NK-92 (cell line): ENCODE data around the gene RGS17.
"Not testable (repeated sequence)": the region's sequence is repeated elsewhere in the genome, so short reads cannot be mapped to it uniquely, and the experiment has no call there.

Experiments used
- DNase-seq: peaks from one replicate; lab custom pipeline; 2025; ENCODE audit not compliant: unreplicated experiment; lab: John Stamatoyannopoulos, UW

Gene RGS17

DNA sequence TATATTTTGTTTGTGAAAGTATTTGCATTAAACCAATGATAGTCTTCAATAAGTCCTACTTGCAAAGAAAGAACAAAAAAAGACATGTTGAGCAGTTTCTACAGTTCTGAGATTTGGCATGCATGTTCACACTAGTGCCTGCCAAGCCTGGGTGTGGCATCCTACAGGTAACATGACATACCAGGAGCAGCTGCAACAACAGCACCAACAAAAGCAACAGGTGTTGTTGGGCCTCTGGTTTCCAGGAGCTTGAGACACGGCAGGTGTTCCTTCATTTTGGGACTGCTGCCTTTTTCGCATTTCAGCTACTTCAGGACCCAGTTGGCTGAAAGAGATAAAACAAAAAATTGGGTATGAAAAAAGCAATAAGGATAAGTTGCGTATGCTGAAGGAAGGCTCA, 87.4 kb downstream of the RGS17 start:
- DNase-seq: no peak

DNA sequence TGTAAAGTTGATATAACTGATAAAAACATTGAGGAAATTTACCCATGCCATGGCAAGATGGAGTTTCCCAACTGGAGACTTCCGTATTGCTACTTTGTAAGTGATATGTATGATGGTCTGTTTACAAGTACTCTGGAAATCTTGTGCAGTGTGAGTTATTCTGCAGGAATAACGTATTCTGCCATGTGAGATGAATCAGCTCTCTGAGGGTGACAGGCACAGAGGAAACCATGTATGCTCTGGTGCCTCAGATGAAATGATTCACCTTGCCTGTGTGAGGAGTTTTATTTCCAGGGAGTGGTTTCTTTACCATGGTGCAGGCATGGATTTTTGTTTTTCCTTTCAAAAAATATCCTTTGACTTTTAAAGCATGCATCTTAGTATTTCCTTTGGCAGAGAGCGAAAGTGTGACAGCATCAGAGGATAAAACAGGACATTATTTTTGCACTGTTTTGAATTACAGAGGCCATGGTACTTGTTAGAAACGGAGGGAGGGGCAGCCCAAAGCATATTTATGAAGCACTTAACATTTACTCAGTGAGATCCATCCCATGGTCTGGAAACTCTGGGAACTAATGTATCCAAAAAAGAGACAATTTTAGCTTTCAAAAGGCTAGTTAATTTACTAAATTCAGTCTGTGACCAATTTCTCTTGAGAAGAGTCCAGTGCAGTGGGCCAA, 92.6 kb downstream of the RGS17 start:
- DNase-seq: no peak

DNA sequence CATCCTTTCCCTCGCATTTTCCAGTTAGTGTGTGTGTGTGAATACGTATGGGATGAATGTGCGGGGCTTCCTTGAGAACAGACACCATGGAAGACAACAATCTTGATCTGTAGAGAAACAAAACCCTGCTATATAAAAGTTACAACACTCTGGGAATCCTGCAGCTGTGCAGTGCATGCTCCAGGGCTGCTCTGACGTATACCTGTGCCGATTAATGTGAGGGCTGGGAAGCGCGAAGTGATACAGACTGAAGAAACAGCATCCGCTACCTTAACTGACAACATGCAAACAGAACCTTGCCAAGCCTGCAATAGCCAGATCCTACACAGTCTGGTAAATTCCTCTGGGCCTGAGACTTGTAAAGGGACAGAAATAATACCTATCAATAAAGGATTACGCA, 96.9 kb downstream of the RGS17 start:
- no peak for DNase-seq

DNA sequence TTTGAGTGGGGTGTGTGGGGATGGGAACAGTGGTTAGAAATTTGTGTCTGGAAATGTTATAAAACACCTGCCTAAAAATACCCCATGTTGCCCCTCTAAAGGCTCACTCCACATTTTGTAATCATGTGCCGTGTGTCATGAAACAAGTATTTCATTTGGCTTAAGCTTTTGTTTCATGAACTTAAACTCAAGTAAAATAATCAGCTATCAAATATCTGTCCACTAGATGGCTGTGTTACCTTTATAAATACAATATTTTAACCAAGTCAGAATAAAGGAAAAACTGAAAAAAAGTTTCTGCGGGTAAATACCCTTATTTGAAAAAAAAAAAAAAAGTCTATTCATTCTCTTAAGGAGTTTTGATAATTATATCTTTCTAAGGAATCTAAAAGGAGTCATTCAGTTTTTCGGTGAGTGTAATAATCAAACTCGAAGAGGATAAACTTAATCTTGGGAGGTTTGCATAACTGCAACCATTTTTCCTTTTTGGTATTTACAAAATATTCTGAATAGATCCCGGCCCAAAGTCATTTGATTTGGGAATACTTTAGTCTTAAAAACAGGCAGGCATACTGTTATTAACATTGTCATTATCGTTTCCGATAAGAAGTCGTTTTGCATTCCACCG, 98.7 kb downstream of the RGS17 start:
- no peak for DNase-seq

DNA sequence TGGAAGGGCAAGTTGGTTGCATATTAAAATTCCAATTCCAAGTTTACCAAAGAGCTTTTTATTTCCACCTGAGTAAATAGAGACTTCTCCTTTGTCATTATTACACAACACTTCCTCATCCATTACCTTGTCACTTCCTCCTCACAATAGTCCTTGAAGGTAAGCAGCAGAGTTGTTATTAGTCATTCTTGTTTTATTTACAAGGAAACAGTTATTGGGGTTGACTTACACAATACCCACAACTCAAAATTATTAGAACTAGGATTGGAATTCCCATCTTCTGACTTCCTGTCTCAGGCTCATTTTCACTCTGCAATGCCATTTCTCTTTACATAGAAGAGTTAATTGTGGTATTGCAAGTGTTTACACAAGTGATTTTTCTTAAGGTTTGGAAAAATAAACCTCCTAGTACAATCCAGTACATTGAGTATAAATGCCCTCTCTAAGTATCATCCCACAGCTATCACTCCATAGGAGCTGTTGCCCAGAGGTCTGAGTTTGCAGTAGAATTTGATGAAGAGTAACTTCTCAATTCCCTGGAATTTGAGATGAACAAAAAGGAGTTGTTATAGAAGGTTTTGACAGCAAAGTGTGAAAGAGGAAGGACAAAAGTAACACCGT, 99.6 kb downstream of the RGS17 start:
- DNase-seq: no peak

DNA sequence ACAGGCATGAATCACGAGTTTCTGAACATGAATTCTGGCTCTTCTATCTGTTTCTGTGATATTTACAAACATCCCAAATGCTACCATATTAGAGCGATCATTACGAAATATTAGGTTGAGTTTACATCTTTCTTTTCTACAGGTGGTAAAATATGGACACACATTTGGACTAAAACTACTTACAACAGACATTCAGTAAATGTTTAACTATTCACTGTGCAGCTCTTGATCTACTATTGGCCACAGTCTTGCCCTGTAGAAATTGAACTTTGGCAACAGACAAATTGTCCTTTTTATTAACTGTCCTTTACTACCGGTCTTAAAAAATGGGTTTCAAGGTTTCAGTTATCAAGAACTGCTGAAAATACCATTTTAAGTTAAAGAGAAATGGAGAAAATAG, 102.1 kb downstream of the RGS17 start:
- no peak for DNase-seq

DNA sequence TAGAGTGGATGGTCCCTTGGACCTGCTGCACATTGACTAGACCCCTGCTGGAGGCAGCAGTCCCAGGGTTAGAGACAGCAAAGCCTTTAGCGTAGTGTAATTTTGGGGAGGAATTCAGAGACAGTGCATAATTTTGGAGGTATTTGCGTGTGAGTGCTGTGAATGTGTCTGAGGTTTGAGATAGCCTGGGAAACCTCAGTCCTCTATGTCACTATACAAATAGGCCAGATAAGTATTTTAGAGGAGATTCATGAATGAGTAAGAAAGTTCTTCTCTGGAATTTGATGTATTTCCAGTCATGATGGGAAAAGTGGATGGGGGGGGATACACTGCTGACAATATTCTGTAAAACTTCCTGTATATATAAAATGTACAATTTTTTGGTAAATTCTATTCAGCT, 102.8 kb downstream of the RGS17 start:
- DNase-seq: no peak

DNA sequence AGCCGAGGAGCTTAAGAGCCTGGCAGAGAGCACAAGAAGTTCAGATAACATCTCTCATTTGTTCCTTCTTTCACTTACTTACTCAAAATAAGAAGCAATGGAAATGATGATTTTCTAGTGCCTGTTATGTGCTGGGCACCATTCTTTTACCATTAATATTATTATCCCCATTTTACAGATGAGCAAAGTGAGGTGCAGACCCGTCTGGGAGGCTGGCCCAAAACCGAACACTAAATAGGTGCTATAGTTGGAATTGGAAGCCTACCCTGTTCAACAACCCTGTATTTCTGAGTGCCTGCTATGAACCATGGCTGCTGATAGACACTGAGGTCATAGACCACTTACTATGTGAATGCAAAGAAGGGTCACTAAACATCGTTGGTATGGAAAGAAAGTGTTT, 103.6 kb downstream of the RGS17 start:
- DNase-seq: no peak

DNA sequence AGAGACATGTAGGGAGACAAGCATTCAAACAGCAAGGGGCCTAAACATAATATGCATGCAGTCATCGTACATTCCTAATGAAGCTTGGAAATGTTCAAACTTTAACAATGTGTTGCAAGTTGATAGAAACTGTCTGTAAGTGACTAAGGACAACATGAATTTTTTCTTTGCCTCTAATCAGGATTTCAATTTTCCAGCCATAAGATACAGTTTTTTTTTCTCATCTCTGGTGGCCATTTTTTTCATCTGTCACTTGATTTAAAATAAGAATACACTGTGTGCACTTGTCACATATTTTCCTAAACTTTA, 106.4 kb downstream of the RGS17 start:
- no peak for DNase-seq

DNA sequence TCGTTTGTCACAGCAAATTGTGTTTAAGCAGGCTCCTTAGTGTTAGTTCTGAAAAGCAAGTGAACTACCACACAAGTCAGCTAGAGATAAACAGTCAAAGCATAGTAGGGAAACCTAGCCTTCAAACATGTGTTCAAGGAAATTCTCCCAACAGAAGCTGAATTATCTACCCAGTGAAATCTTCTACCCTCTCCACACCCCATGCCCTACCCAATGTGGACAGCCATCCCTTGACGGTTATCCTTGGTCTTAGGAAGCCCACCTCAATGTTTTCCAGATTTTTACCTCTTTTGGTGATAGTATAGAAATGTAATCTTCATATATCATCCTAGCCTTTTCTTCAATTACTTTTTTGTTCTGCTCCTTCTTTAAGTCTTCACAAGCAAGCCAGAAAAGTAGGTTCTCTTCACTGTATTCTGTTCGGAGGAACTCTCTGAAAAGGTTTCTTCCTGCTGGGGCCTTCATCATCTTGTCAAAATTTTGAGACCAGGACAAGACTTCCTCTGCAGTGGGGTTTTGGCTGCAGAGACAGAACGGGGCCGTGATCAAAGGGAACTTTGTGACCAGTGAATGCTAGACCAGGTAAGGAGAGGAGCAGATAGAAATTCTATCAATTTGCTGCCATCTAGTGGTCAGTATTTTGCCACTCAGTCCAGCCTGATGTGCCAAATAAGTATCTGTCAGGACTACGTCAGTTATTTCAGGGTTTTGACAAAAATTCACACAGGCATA, 106.9 kb downstream of the RGS17 start:
- no peak for DNase-seq

DNA sequence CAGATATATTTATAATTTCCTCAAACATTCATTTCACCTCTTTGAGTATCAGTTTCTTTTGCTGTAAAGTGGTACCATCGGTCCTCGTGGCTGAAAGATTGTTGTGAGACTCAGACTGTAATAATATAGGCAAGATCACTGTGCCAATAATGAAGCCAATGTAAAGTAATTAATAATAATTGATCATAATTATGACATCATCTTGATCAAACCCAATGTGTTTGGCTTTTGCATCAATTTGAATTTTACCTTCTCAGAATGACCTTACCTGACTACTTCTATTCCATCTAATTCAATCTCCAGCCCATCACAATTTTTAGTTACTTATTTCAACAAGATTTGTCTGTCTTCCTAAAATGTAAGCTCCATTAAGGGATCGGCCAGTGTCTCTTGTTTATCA, 112.7 kb downstream of the RGS17 start:
- DNase-seq: no peak

DNA sequence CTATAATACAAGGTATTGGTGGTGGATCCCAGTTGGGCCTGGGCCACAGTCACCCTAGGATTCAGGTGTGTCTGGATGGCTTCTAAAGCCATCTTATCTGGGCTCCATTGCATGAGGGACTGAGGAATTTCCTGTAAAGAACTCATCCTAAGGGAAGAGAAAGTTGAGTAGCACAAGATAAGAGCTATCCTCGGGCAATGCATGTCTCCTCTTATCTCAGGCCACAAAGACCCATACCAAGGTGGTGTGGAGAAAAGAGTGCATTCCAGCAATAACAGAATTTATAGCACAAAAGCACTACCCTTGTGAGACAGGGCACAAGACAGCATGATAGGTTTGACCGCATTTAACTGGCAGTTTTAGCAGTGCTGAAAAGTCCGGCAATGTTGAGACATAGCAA, 114.2 kb downstream of the RGS17 start:
- DNase-seq: no peak

DNA sequence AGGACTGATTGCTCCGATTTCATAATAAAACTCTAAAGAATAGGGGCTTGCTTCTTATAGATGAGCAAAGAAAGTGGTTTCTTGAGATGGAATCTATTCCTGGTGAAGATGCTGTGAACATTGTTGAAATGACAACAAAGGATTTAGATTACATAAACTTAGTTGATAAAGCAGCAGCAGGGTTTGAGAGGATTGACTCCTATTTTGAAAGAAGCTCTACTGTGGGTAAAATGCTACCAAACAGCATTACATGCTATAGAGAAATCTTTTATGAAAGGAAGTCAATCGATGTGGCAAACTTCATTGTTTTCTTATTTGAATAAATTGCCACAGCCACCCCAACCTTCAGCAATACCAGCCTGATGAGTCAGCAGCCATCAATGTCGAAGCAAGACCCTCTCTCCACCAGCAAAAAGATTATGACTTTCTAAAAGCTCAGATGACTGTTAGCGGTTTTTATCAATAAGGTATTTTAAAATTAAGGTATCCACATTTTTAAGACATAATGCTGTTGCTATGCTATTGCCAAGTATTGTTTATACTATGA, 115.9 kb downstream of the RGS17 start:
- DNase-seq: no peak

DNA sequence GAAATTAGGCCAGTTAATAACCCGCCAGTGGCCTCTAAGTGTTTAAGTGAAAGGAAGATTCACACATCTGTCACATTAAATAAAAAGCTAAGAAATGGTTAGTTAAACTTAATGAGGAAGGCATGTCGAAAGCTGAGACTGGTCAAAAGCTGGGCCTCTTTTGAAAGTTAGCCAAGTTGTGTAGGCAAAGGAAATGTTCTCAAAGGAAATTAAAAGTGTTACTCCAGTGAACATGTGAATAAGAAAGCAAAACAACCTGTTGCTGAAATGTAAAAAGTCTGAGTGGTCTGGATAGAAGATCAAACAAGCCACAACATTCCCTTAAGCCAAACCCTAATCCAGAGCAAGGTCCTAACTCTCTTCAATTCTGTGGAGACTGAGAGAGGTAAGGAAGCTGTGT, 117.6 kb downstream of the RGS17 start:
- no peak for DNase-seq

DNA sequence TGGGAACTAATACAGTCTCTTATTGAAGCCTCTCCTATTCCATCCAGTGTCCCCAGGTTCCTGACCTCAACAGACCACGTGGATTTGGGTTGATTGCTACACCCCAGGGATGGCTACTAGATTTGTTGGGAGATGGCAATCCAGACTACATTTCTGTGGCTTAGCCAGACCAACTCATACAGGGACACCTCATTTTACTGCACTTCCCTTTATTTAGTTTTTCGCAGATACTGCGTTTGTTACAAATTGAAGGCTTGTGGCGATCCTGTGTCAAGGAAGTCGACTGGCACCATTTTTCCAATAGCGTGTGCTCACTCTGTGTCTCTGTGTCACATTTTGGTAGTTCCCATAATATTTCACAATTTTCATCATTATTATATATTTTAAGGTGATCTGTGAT, 118.2 kb downstream of the RGS17 start:
- no peak for DNase-seq

DNA sequence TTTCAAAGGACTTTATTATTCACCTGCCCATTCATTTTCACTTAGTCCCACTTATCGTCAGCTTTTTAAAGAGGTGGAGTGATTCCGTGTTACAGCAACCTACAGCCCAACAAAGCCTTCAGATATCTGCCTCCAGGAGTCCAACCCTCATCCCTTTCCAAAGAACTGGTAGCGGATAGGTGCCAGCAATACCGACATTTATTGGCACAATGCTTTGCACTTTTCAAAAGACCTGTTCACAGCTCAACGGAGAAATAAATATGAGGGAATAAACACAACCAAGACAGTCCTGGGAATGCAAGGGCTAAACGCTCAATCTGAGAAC, 127.8 kb downstream of the RGS17 start:
- DNase-seq: no peak

DNA sequence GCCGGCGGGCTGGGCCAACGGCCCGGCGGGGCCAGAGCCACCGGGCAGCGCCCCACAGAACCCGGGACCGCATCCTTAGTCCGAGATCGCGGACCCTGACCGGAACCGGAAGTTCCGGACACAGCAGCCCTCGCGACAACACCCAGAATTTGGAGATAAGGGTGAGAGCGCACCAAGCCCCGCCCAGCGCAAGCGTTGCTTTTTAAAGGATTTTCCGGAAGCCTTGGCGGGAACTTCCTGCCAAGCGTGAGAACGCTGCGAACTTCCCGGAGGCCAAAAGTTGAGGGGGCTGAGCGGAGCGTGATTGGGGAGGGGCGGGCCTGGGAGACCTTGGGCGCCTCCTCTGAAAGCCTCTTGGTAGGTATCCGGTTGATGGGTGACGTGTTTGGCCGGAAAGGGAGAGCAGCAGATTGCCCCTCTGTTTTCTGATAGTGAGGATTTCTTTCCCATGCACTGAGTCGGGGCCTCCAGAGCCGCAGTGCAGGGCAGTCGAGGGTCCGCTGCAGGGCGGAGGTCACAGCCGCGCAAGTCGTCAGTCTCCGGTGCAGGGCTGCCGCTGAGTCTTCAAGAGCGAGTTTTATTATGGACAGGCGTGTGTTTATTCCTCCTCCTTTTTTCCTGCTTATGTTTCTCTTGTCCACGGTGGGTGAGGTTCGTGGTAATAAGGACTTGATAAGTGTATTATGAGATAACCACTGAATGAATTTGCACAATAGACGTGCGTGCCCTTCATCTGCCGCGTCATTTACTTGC, 128.3 kb downstream of the RGS17 start, which contains the start of gene MTRF1L:
MTRF1L (minus strand) TSS at position 97 of the 753 bp plus-strand sequence; CDS start at position 73, 24 bp downstream.
- no peak for DNase-seq

DNA sequence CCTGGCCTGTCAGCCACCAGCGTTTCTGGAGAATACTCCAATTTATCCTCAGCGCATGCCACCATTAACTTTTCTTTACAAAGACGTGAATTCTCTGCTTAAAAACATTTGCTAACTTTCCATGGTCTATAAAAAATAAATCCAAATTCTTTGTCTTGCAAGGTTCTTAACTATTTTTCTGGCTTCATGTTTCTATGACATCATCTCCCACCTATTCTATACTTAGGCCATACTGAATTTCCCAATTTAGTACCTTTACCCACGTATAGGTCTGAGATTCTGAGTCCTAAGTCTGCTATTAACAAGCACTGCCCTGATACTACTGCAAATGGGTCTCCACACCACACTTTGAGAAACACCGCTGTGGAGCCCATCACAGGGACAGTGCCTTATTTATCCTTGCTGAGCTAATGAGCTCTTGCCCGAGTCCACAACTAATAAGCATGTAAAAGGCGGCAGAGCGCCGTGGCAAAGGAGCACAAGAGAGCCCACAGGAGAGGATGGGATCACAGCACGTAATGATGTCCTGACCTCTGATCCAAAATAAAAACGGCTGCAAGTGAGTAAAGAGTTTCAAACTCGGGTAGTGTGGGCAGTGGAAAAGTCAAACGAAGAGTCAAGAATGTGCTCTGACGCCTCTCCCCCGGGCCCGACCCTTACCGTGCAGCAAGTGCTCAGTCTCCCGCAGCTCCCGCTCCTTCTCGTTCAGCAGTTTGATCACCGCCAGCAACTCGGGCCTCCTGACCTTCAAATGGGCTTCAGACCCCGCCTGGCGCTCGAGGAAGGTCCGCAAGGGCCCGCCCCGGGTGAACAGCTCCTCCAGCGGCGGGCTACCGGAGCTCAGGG, 129.1 kb downstream of the RGS17 start:
- no peak for DNase-seq

DNA sequence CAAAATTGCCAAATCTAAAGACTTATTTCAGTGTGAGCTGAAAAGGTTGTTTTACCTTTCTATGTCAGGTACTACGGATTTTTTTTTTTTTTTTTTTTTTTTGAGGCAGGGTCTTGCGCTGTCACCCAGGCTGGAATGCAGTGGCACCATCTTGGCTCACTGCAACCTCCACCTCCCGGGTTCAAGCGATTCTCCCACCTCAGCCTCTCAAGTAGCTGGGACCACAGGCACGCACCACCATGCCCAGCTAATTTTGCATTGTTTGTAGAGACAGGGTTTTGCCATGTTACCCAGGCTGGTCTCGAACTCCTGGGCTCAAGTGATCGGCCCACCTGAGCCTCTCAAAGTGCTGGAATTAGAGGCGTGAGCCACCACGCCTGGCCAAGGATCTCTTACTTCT, 130.3 kb downstream of the RGS17 start:
- not testable (repeated sequence) for DNase-seq

DNA sequence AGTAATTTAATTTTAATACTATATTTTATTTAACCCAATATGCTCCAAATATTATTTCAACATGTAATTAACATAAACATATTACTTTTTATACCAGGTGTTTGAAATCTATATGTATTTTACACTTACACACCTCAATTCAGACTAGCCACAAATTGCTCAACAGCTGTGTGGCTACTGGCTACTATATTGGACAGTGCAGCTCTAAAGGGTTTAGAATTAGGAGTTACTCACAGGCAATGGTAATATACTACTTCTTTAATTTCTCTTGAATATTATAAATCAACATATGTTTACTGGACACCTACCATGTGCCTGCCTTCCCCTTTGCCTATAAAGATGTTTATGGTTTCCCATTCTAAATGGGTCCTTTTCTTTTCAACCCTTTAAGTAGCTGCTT, 130.8 kb downstream of the RGS17 start:
- DNase-seq: no peak
